HG03280 (cell line): ENCODE results near the gene RCBTB2.
A peak's percentile ranks its signal among the peaks of the same experiment; 100 is the strongest.
"Not testable (repeated sequence)": the region's sequence is repeated elsewhere in the genome, so short reads cannot be mapped to it uniquely, and the experiment has no call there.

ENCODE experiments used
- ATAC-seq: cut with Tn5 transposase; IDR thresholded peaks from one replicate; pipeline ENCODE4 v1.9.1; 2021; ENCODE audit warnings: mild to moderate bottlenecking, moderate library complexity; ENCODE audit not compliant: unreplicated experiment

Gene RCBTB2

DNA sequence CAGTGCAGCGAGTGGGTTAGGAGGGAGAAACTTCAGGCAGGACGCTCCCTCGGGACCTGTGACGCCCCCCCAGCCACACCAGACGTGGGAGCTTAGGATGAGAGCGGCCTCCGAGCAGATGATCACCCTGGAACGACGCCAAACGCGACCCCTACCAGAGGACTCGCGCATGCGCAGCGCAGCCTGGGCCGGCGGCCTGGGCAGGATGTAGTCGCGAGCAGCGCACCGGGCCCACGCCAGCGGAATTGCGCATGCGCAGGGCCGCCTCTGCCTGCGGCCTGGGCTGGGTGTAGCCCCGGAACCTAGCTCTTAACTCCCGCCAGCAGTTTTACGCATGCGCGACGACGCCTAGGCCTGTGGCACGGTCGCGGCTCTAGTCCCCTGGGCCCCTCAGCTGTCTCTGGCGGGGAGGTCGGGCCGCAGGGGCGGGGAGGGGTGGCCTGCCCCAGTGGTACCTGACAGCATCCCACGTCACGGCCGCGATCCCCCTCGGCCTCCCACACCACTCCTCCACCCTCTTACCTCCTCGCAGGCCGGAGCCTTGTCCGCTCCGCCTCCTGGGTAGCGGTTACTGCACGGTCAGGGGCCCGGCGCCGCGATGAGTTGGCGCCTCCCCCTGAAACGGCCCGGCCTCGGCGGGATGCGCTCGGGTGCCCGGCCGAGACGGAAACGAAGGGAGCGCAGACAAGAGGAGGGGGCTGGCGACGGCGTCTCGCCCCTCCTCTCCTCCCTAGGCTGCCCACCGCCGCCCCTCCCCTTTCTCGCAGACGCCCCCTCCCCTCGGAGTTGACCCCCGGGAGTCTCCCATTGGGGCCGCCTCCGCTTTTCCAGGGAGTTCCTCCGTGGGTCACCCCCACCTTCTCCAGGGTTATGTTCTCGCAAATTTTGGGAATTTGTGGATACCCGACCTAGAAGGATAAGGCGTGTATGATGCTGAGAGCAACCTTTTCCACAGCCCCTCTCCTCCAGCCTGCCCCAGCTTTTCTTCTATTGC, at the start of gene RCBTB2:
RCBTB2 (minus strand) TSS at position 575 of the 994 bp plus-strand sequence. CDS start 11,141 bp downstream, outside the sequence.
- ATAC-seq: peak; percentile 88

DNA sequence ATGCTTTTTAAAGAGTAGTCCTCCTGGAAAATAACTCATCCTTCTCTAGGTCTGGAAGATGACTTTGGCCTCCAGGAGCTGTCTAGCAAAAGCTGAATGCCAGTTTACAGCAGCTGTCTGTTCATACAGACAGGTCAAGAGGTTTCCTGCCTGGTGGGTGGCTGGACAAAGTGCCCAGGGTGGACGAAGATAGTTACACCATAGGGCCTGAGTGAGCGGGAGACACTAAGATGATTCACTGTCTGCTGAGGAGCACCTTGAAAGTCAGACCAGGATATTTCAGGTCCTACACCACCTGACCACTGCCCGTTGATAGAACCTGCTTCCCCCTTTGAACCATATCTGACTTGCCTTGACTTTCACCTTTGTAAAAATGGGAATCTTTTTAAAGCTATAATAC, 49.2 kb upstream of the RCBTB2 start:
- ATAC-seq: no peak

DNA sequence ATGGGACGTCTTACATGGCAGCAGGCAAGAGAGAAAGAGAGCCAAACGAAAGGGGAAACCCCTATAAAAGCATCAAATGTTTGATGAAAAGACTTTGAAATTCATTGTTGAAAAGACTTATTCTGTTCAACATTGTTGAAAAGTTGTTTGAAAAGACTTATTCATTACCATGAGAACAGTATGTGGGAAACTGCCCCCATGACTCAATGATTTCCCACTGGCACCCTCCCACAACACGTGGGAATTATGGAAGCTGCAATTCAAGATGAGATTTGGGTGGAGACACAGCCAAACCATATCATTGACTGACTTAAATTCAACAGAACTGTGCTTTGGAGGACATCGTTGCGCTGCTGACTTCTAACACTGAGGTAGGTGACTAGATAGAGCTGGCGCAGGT, 48.0 kb upstream of the RCBTB2 start:
- ATAC-seq: no peak

- no peak for ATAC-seq
Observed at GRCh38 chr13:48580185-48580803, 47.4 kb upstream of the RCBTB2 start.

DNA sequence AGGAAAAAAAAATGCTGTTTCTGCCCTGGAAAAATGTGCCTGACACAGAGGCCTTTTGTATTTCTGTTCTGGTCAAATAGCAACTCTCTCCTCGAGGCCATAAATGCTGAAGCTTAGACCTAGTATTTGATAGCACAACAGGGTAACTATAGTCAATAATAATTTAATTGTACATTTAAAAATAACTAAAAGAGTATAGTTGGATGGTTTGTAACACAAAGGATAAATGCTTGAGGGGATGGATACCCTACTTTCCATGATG, 47.0 kb upstream of the RCBTB2 start:
- not testable (repeated sequence) for ATAC-seq

DNA sequence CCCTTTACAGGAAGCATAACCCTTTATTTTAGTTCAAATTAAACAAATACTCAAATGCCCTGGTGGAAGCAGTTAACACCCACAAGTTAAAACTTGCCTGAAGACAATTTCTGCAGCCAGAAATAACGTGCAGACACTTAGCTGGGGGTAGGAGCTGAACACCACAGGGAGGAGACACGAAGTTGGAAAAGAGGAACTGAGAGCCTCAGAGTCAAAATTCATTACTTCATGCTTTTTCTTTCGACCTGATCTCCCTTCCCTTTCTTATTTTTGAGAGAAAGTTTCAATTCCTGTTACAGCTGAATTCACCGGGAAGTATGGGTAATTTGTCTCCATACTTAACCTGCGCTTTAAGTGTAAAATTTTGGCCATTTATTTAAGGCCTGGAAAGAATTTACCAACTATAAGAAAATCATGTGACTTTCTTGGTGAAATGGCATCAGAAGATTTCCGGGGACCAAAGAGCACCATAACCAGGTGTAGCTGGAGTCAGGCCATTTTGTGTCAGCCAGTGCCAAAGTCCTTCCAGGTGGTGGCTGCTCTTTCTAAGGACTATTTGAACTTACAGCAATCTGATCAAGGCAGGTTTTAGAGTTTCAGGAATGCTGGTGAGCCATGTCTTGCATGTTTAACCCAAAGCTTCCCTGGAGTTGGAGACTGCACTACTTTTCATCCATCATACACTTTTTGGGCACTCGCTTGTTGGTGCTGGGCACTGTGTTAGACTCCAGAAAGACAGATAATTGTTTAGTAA, 46.5 kb upstream of the RCBTB2 start:
- ATAC-seq: peak; percentile 85

- peak; percentile 57 for ATAC-seq
Observed at GRCh38 chr13:48578516-48579164, 45.8 kb upstream of the RCBTB2 start.

DNA sequence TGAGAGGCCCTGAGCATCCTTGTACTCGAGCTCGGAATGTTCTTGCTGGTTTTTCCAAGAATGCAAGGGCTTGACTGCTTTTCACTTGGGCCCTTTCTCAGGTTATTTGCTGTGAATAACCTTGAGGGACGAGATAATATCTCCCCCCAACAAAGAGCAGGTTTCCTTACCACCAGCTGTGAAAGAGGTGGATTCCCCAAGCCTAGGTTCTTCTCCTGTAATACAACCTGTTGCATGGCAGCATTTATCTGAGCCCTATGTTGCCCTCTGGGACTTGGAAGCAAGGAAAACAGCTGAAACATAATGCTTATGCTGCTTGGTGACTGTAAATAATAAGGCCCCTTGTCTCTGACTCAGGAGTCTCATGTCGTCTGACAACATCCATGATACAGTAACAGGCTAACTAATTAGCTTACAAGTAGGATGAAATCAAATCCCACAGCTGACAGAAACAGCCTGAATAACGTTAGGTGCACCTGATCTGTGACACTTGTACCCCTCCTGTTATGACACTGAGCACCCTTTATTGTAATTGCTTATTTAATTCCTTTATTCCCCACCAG, 43.6 kb upstream of the RCBTB2 start:
- no peak for ATAC-seq

DNA sequence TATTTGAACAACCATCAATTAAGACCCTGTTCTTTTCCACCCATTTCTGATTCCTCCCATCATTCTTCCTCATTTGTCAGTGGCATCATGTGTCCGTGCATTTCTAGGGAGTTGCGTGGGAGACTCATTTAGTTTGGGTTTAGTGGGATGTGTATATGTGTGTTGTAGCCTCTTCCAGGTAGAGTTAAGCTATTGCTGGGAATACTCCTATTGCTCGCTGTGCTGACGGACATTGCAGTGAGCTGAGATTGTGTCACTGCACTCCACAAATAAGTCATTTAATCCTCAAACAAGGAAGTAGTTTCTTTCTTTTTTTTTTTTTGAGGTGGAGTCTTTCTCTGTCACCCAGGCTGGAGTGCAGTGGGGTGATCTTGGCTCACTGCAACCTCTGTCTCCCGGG, 42.2 kb upstream of the RCBTB2 start:
- ATAC-seq: no peak

- ATAC-seq: no peak
Observed at GRCh38 chr13:48574041-48574796, 41.3 kb upstream of the RCBTB2 start.

GRCh38 chr13:48573213-48574007, 40.5 kb upstream of the RCBTB2 start:
- ATAC-seq: no peak

DNA sequence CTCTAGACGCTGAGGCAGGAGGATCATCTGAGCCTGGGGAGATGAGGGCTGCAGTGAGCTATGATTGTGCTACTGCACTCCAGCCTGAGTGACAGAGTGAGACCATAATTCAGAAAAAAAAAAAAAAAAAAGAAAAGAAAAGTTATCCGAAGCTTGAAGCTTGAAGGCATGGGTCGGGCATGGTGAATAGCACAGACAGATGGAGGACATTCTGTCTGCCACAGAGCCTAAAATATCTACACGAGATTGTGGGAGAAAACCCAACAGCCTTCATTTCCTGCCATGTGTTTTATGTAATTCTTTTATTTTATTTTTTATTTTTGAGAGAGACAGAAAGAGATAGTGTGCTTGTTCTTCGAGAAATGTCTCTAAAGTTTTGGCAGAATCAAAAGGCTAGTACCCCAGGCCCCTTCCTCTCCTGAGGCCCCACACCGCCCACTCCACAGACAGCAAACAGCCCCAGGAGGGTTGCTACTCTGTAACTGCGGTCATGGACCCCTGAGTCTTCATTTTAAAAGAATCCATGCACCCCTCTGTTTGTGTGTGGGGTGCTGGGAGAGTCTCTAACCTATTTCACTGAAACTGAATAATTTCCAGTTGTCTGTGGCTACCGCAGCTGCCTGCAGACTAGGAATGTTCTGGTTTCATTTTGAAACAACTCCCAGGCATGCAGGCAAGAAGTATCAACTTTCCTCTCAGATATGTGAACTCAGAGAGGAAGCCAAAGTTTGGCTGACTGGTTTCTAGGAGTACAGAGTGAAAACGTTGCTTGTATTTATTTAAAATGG, 38.4 kb upstream of the RCBTB2 start:
- ATAC-seq: no peak

DNA sequence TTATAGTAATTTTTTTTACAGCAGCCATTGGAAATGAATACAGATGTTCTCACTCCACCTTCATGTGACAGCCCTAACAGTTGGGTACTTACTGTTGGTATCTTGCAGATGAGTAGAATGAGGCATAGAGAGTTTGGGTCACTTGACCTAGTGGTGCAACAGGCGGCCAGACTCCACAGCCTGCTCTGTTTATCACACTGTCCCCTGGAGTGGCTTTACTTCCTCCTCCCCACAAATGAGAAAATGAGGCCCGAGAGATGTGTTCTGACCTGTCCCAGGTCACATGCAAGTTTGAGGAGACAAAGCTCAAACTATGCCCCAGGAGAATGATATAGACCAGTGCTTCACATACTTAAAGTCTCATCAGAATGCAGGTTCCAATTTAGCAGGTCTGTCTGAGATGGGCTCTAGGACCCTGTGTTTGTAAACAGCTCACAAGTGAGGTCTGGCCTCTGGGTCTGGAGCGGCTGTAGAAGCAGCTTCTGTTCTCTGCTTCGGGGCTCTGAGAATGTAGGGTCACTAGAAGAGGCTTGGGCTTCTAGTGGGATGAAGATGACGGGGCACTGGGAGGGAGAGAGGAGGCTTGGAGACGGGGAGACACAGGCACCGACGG, 37.4 kb upstream of the RCBTB2 start:
- no peak for ATAC-seq

DNA sequence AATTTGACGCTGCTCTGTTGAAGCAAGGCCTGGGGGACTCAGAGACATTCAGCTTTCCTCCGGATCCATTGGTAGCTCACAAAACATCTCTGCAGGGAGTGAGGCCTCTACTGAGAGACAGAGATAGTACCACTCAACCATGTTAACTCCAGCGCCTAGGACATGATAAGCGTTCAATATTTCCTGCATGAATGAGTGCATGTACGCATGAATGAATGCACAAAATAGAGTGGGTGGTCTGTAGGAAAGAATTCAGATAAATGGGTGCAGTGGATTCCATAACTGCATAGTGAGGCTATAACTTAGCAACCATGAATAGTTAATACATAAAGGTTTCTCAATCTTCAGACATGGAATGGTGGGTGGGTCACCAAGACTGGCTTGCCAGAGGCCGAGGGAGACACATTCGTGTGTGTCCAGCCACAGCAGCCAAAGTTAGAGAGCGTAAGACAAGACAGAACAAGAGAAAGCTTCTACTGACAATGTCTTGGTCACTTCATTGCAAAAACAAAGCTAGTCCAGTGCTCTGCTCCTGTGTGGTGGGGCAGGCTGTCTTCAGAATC, 36.3 kb upstream of the RCBTB2 start:
- no peak for ATAC-seq

DNA sequence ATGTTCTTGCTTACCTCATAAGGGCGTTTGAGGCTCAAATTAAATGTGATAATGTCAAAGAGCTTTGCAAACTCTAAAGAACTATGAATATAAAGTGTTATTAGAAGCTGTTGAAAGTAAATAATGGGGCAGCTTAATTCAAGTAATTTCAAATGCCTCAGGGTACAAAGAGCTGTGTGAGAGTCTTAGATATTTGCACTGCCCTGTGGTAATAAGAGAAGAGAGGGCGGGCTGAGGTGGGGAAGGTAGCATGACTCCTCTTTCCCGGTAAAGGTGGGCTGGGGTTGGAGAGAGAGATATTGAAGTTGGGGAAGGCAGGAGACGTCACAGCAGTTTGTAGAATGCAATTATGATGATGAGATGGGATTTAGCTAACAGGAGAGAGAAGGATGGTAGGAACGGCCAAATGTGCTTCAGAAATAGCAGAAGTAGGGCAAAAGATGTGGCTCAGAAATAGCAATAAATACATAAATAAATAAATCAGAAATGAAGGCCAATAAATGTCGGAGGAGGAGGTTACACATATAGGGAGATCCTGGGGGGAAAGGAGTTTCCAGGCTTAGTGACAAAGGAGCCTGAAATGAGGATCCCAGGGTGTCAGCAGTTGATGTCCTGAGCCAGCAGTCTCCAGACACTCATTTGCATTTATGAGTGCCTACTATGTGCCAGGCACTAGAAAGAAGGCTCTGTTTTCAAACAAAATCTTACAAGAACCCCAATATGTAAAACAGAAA, 35.7 kb upstream of the RCBTB2 start:
- no peak for ATAC-seq

- no peak for ATAC-seq
Observed at GRCh38 chr13:48567515-48568369, 34.9 kb upstream of the RCBTB2 start.
